ENCODE measurements around the gene FTO.

GRCh38 chr16:53681354-53681753 lies 22.6 kb upstream of the FTO start:
- TF ChIP-seq POLR2AphosphoS5 (IDR thresholded peaks at IDR 0.05; ENCODE audit: low read depth, low read length) = no peak
- TF ChIP-seq, protein P1, sequence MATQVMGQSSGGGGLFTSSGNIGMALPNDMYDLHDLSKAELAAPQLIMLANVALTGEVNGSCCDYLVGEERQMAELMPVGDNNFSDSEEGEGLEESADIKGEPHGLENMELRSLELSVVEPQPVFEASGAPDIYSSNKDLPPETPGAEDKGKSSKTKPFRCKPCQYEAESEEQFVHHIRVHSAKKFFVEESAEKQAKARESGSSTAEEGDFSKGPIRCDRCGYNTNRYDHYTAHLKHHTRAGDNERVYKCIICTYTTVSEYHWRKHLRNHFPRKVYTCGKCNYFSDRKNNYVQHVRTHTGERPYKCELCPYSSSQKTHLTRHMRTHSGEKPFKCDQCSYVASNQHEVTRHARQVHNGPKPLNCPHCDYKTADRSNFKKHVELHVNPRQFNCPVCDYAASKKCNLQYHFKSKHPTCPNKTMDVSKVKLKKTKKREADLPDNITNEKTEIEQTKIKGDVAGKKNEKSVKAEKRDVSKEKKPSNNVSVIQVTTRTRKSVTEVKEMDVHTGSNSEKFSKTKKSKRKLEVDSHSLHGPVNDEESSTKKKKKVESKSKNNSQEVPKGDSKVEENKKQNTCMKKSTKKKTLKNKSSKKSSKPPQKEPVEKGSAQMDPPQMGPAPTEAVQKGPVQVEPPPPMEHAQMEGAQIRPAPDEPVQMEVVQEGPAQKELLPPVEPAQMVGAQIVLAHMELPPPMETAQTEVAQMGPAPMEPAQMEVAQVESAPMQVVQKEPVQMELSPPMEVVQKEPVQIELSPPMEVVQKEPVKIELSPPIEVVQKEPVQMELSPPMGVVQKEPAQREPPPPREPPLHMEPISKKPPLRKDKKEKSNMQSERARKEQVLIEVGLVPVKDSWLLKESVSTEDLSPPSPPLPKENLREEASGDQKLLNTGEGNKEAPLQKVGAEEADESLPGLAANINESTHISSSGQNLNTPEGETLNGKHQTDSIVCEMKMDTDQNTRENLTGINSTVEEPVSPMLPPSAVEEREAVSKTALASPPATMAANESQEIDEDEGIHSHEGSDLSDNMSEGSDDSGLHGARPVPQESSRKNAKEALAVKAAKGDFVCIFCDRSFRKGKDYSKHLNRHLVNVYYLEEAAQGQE (IDR thresholded peaks at IDR 0.05; ENCODE audit: insufficient read depth in 1 of 2, low read depth in 2 of 2, low read length in 2 of 2) = no peak
- TF ChIP-seq SIN3A (IDR thresholded peaks at IDR 0.05; ENCODE audit: borderline replicate concordance, insufficient read depth, low read length) = no peak
- TF ChIP-seq TAF1 (IDR thresholded peaks at IDR 0.05; ENCODE audit: borderline replicate concordance, insufficient read depth, low read length) = no peak

All from PFSK-1 (cell line).